HepG2 (cell line): Measurements from ENCODE around the gene ARHGAP30.

Source experiments
- ETV6 ChIP-seq: sonication (generic); formaldehyde crosslinking; conservative IDR thresholded peaks from 2 replicates; pipeline ENCODE4 v1.4.0; 2020; ENCODE audit warnings: missing genetic modification reagents
- PHB2 ChIP-seq: fragments of 450-650 bp; IDR thresholded peaks from 2 replicates; pipeline ENCODE4 v1.6.1; 2018; ENCODE audit not compliant: partially characterized antibody
- SMC3 ChIP-seq: IDR thresholded peaks from 2 replicates; pipeline ENCODE4 v1.6.1; 2011; ENCODE audit warnings: low read length, improper control_type of control experiment
- ZNF557 ChIP-seq: sonication (generic); formaldehyde crosslinking; IDR thresholded peaks from 2 replicates; pipeline ENCODE4 v1.4.0; 2020; ENCODE audit warnings: missing genetic modification reagents
- TF ChIP-seq, protein P1 (sequence below): sonication (generic); formaldehyde crosslinking; IDR thresholded peaks from 2 replicates; pipeline ENCODE4 v1.5.0; 2020; ENCODE audit warnings: mild to moderate bottlenecking, missing genetic modification reagents, moderate library complexity
- TF ChIP-seq, protein P2 (sequence below): sonication (generic); formaldehyde crosslinking; IDR thresholded peaks from 2 replicates; pipeline ENCODE4 v1.8.0; 2022; ENCODE audit warnings: missing genetic modification reagents, mild to moderate bottlenecking, inconsistent platforms, borderline replicate concordance
- TF ChIP-seq, protein P3 (sequence below): sonication (generic); formaldehyde crosslinking; IDR thresholded peaks from 2 replicates; pipeline ENCODE4 v1.5.0; 2020; ENCODE audit warnings: mild to moderate bottlenecking, missing genetic modification reagents, borderline replicate concordance

DNA sequence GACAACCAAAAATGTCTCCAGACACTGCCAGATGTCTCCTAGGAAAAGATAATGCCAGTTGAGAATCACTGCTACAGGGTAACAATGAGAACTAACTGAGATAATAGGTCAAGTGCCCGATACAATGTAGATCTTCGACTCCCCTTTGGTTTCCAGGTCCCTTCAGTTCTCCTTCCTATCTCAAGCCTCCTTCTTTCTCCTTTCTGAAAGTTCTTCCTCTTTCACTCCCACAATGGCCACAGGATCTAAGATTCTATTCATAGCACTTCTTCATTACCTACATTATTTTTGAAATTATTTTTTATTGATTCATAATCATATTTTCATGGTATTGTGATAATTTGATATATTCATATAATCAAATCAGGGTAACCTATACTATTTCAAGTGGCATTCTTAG is 41.8 kb upstream of the ARHGAP30 start:
- TF ChIP-seq ETV6 (CRISPR knock-in tag) (no peak), PHB2 (no peak), ZNF557 (CRISPR knock-in tag) (no peak), SMC3 (no peak)
- TF ChIP-seq, protein P1, sequence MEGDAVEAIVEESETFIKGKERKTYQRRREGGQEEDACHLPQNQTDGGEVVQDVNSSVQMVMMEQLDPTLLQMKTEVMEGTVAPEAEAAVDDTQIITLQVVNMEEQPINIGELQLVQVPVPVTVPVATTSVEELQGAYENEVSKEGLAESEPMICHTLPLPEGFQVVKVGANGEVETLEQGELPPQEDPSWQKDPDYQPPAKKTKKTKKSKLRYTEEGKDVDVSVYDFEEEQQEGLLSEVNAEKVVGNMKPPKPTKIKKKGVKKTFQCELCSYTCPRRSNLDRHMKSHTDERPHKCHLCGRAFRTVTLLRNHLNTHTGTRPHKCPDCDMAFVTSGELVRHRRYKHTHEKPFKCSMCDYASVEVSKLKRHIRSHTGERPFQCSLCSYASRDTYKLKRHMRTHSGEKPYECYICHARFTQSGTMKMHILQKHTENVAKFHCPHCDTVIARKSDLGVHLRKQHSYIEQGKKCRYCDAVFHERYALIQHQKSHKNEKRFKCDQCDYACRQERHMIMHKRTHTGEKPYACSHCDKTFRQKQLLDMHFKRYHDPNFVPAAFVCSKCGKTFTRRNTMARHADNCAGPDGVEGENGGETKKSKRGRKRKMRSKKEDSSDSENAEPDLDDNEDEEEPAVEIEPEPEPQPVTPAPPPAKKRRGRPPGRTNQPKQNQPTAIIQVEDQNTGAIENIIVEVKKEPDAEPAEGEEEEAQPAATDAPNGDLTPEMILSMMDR = no peak
- TF ChIP-seq, protein P2, sequence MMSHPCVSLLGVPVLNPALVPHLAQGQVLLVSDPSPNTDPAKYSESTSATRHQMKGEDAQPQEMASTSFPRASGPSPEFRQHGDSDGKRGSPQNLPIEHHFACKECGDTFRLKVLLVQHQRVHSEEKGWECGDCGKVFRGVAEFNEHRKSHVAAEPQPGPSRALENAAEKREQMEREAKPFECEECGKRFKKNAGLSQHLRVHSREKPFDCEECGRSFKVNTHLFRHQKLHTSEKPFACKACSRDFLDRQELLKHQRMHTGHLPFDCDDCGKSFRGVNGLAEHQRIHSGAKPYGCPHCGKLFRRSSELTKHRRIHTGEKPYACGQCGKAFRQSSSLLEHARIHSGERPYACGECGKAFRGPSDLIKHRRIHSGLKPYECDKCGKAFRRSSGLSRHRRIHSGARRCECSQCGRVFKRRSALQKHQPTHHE (CRISPR knock-in tag) = no peak
- TF ChIP-seq, protein P3, sequence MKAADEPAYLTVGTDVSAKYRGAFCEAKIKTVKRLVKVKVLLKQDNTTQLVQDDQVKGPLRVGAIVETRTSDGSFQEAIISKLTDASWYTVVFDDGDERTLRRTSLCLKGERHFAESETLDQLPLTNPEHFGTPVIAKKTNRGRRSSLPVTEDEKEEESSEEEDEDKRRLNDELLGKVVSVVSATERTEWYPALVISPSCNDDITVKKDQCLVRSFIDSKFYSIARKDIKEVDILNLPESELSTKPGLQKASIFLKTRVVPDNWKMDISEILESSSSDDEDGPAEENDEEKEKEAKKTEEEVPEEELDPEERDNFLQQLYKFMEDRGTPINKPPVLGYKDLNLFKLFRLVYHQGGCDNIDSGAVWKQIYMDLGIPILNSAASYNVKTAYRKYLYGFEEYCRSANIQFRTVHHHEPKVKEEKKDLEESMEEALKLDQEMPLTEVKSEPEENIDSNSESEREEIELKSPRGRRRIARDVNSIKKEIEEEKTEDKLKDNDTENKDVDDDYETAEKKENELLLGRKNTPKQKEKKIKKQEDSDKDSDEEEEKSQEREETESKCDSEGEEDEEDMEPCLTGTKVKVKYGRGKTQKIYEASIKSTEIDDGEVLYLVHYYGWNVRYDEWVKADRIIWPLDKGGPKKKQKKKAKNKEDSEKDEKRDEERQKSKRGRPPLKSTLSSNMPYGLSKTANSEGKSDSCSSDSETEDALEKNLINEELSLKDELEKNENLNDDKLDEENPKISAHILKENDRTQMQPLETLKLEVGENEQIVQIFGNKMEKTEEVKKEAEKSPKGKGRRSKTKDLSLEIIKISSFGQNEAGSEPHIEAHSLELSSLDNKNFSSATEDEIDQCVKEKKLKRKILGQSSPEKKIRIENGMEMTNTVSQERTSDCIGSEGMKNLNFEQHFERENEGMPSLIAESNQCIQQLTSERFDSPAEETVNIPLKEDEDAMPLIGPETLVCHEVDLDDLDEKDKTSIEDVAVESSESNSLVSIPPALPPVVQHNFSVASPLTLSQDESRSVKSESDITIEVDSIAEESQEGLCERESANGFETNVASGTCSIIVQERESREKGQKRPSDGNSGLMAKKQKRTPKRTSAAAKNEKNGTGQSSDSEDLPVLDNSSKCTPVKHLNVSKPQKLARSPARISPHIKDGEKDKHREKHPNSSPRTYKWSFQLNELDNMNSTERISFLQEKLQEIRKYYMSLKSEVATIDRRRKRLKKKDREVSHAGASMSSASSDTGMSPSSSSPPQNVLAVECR (CRISPR knock-in tag) = no peak
